Endodermal cell (in vitro differentiated cells): Measurements from ENCODE around the gene SSBP2. TPM values are rescaled to one million over a fixed set of nuclear protein-coding genes. Genes with fewer than 3 reads are reported as not detected.
"Not testable (repeated sequence)": the region's sequence is repeated elsewhere in the genome, so short reads cannot be mapped to it uniquely, and the experiment has no call there.

Experiments
- DNase-seq: peaks from one replicate; pipeline ENCODE4 v3.0.0-alpha.2; 2017
- H3K27ac ChIP-seq: 2 replicates; pipeline ENCODE4 v1.5.1; 2013; ENCODE audit warnings: mild to moderate bottlenecking, low read depth, low read length, moderate library complexity
- H3K27me3 ChIP-seq: 2 replicates; pipeline ENCODE4 v1.6.1; 2013; ENCODE audit warnings: mild to moderate bottlenecking, low read length, moderate library complexity; ENCODE audit not compliant: insufficient read depth, control insufficient read depth, poor library complexity, severe bottlenecking
- H3K36me3 ChIP-seq: 2 replicates; pipeline ENCODE4 v1.7.0; 2013; ENCODE audit warnings: mild to moderate bottlenecking, low read length, moderate library complexity; ENCODE audit not compliant: control insufficient read depth, insufficient read depth
- H3K4me1 ChIP-seq: one replicate; pipeline ENCODE4 v1.7.0; 2013; ENCODE audit warnings: low read length; ENCODE audit not compliant: control insufficient read depth, insufficient read depth
- H3K4me3 ChIP-seq: 2 replicates; pipeline ENCODE4 v1.5.1; 2013; ENCODE audit warnings: mild to moderate bottlenecking, low read length, moderate library complexity
- H3K9ac ChIP-seq: 2 replicates; pipeline ENCODE4 v1.6.1; 2013; ENCODE audit warnings: mild to moderate bottlenecking, low read length, moderate library complexity; ENCODE audit not compliant: poor library complexity, severe bottlenecking; ENCODE audit errors: extremely low read depth
- H3K9me3 ChIP-seq: 2 replicates; pipeline ENCODE4 v1.6.1; 2013; ENCODE audit warnings: mild to moderate bottlenecking, low read length, moderate library complexity; ENCODE audit not compliant: control insufficient read depth
- H3K27ac Mint-ChIP-seq: 2 replicates; pipeline ENCODE4 v1.8.0; 2020; ENCODE audit warnings: mixed read lengths
- H3K27me3 Mint-ChIP-seq: 2 replicates; pipeline ENCODE4 v1.8.0; 2021; ENCODE audit warnings: mild to moderate bottlenecking, mixed read lengths; ENCODE audit not compliant: insufficient read depth
- H3K36me3 Mint-ChIP-seq: 2 replicates; pipeline ENCODE4 v1.8.0; 2020; ENCODE audit warnings: low read depth, mixed read lengths
- H3K4me1 Mint-ChIP-seq: 2 replicates; pipeline ENCODE4 v1.8.0; 2020; ENCODE audit warnings: mixed read lengths
- H3K4me3 Mint-ChIP-seq: 2 replicates; pipeline ENCODE4 v1.8.0; 2020; ENCODE audit warnings: mild to moderate bottlenecking, moderate library complexity, mixed read lengths
- H3K9me3 Mint-ChIP-seq: 2 replicates; pipeline ENCODE4 v1.8.0; 2020; ENCODE audit warnings: mild to moderate bottlenecking, mixed read lengths
- WGBS, 2 experiments: methylation state at CpG; one replicate each; pipeline versions ENCODE4 v1.1.5 to v1.1.7; 2013; ENCODE audit warnings: missing lambda C conversion rate in 2 of 2, mixed read lengths in 1 of 2; ENCODE audit not compliant: insufficient coverage in 1 of 2, insufficient read length in 1 of 2; 5-methylcytosine and 5-hydroxymethylcytosine counted together
- total RNA-seq, 2 donors: library from RNA; stranded (reverse); fragmentation: NEBNext Ultra II Directional in 1 of 2; extraction: Animal tissue kit (Norgen Biotek cat#: 25700) in 1 of 2; gene quantifications; 2 replicates in 1 of 2; 3 replicates in 1 of 2; pipeline ENCODE4 v1.2.1, GENCODE V29; 2021
- TF ChIP-seq, protein P1 (sequence below): fragments of 200-600 bp; sonication (generic); conservative IDR thresholded peaks from 2 replicates; pipeline ENCODE4 v1.5.0; 2021; ENCODE audit warnings: antibody characterized with exemption, mild to moderate bottlenecking

Gene SSBP2
- total RNA-seq, 2 donors from 2014 or later = 27.5 to 30.2 TPM

DNA sequence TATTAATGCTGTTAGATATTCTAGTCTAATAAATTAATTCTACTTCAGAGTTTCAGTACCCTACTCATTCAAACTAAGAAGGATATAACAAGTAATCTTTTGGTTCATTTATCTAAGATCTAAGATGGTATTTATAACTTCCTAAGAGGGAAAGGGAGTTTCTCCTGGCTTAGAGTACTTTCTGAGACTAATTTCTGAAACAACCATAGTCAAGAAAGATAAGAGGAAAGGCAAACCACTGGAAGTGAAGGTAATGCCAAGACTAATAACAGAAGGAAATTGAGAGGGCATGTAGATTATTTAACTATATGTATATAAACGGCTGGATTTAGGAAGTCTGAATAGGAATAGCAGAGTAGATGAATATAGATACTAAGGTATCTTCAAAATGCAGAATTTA, 244.5 kb downstream of the SSBP2 start:
- H3K27me3 ChIP-seq = no peaks in the 10 kb centered on the region
- no peak overlapping the region for H3K9ac ChIP-seq
- Mint-ChIP-seq H3K4me3 (no peak overlapping the region), H3K9me3 (no peaks in the 10 kb centered on the region), H3K4me1 (no peaks in the 10 kb centered on the region), H3K27me3 (no peaks in the 10 kb centered on the region), H3K27ac (no peak overlapping the region), H3K36me3 (no peaks in the 10 kb centered on the region)
- H3K9me3 ChIP-seq = no peaks in the 10 kb centered on the region
- no peak overlapping the region for H3K4me3 ChIP-seq
- H3K36me3 ChIP-seq = no peaks in the 10 kb centered on the region
- no peak for DNase-seq
- WGBS, 2 experiments = 89% methylated on average over 1 of the region's 1 CpG; no CpG with 5 or more reads in 1 of the 2 experiments
- H3K4me1 ChIP-seq = no peaks in the 10 kb centered on the region
- TF ChIP-seq, protein P1, sequence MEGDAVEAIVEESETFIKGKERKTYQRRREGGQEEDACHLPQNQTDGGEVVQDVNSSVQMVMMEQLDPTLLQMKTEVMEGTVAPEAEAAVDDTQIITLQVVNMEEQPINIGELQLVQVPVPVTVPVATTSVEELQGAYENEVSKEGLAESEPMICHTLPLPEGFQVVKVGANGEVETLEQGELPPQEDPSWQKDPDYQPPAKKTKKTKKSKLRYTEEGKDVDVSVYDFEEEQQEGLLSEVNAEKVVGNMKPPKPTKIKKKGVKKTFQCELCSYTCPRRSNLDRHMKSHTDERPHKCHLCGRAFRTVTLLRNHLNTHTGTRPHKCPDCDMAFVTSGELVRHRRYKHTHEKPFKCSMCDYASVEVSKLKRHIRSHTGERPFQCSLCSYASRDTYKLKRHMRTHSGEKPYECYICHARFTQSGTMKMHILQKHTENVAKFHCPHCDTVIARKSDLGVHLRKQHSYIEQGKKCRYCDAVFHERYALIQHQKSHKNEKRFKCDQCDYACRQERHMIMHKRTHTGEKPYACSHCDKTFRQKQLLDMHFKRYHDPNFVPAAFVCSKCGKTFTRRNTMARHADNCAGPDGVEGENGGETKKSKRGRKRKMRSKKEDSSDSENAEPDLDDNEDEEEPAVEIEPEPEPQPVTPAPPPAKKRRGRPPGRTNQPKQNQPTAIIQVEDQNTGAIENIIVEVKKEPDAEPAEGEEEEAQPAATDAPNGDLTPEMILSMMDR = no peak
- H3K27ac ChIP-seq = no peak overlapping the region

DNA sequence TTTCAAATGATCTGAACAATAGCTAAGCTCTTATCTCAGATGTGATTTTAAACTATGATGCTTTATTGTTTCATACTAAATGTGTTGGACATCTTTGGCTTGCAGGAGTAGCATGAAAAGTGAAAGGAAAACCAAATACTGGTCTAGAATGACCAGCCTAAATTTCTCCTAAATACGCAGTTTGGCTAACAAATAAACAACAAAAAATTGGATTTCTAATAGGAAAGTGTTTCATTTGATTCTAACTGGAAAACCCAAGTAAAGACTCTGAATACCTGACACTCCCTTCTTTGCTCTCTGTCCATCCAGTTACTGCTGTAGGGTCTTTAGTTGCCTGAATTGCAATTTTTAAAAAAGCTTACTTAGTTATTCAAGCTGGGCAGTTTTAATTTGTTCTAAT, 245.2 kb downstream of the SSBP2 start:
- Histone ChIP-seq H3K4me3 (no peak overlapping the region), H3K4me1 (no peaks in the 10 kb centered on the region), H3K9ac (no peak overlapping the region), H3K27me3 (no peaks in the 10 kb centered on the region), H3K36me3 (no peaks in the 10 kb centered on the region), H3K9me3 (no peaks in the 10 kb centered on the region), H3K27ac (no peak overlapping the region)
- WGBS, 2 experiments = 100% methylated on average over 1 of the region's 1 CpG; no CpG with 5 or more reads in 1 of the 2 experiments
- H3K9me3 Mint-ChIP-seq = no peaks in the 10 kb centered on the region
- no peaks in the 10 kb centered on the region for H3K36me3 Mint-ChIP-seq
- no peaks in the 10 kb centered on the region for H3K4me1 Mint-ChIP-seq
- TF ChIP-seq, protein P1 = no peak
- DNase-seq = no peak
- H3K4me3 Mint-ChIP-seq = no peak overlapping the region
- no peak overlapping the region for H3K27ac Mint-ChIP-seq
- no peaks in the 10 kb centered on the region for H3K27me3 Mint-ChIP-seq

DNA sequence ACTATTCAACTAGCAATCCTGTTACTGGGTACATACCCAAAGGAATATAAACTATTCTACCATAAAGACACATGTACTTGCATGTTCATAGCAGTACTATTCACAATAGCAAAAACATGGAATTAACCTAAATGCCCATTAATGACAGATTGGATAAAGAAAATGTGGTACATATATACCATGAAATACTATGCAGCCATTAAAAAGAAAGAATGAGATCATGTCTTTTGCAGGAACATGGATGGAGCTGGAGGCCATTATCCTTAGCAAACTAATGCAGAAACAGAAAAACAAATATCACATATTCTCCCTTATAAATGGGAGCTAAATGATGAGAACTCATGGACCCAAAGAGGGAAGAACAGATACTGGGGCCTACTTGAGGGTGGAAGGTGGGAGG, 247.3 kb downstream of the SSBP2 start:
- not testable (repeated sequence) for H3K36me3 ChIP-seq, H3K4me1 ChIP-seq, DNase-seq, H3K36me3 Mint-ChIP-seq, H3K4me1 Mint-ChIP-seq, H3K27me3 ChIP-seq, H3K9ac ChIP-seq, H3K27me3 Mint-ChIP-seq, H3K9me3 Mint-ChIP-seq, H3K4me3 Mint-ChIP-seq, H3K4me3 ChIP-seq, H3K27ac Mint-ChIP-seq, H3K27ac ChIP-seq, H3K9me3 ChIP-seq

DNA sequence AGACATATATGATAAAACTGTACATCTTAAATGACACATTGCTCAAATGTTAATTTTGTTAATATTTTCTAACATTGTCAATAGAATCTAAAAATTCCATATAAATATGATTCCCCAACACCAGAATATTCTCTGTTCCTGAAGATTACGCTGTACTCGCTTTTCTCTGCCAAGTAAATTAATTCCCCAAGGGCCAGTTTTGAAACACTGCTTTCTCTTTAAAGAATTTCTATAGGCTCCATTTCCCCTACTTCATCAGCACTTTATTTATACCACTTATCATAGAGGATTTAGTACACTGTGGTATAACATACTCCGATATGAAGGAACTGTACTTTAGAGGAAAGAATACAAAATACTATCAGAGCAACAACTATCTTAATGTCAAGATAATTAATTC, 255.6 kb downstream of the SSBP2 start:
- Mint-ChIP-seq H3K4me1 (peaks cover 1% of the 10 kb centered on the region), H3K4me3 (no peak overlapping the region), H3K36me3 (no peaks in the 10 kb centered on the region), H3K9me3 (no peaks in the 10 kb centered on the region), H3K27ac (no peak overlapping the region), H3K27me3 (no peaks in the 10 kb centered on the region)
- no peaks in the 10 kb centered on the region for H3K4me1 ChIP-seq
- H3K27me3 ChIP-seq = no peaks in the 10 kb centered on the region
- WGBS, 2 experiments = 95 to 100% methylated on average over 2 to 3 of the region's 3 CpGs
- no peak for DNase-seq
- TF ChIP-seq, protein P1 = no peak
- H3K4me3 ChIP-seq = no peak overlapping the region
- no peaks in the 10 kb centered on the region for H3K9me3 ChIP-seq
- no peaks in the 10 kb centered on the region for H3K36me3 ChIP-seq
- no peak overlapping the region for H3K9ac ChIP-seq
- H3K27ac ChIP-seq = no peak overlapping the region
